Activated CD8-positive, alpha-beta memory T cell treated with anti-CD3 and anti-CD28 coated beads for 1 hour (primary cell): Measurements from ENCODE around the gene NBPF20.
"Not testable (repeated sequence)": the region's sequence is repeated elsewhere in the genome, so short reads cannot be mapped to it uniquely, and the experiment has no call there.

Source experiments
- DNase-seq, 2 donors: peaks; one replicate each; pipeline ENCODE4 v3.0.0-alpha.2; 2020; ENCODE audit warnings: low read depth in 1 of 2; ENCODE audit errors: extremely low read depth in 1 of 2

The NBPF20 gene

GRCh38 chr1:145425436-145426029, at the start of gene NBPF20:
Gene NBPF20, minus strand, starts transcription at chr1:145425603. Its CDS starts 20,331 bp downstream, at chr1:145405272.
- peak; percentile 33 to 74 for DNase-seq

- DNase-seq = not testable (repeated sequence)
Observed at GRCh38 chr1:145474837-145475368, 49.5 kb upstream of the NBPF20 start.

- DNase-seq = not testable (repeated sequence)
Observed at GRCh38 chr1:145472731-145473130, 47.3 kb upstream of the NBPF20 start.

- not testable (repeated sequence) for DNase-seq
Observed at GRCh38 chr1:145471365-145471764, 46.0 kb upstream of the NBPF20 start.

GRCh38 chr1:145465405-145466144, 40.2 kb upstream of the NBPF20 start:
- peak; percentile 26 to 39 for DNase-seq

GRCh38 chr1:145464708-145465336, 39.4 kb upstream of the NBPF20 start:
- not testable (repeated sequence) for DNase-seq

GRCh38 chr1:145464017-145464416, 38.6 kb upstream of the NBPF20 start:
- DNase-seq = not testable (repeated sequence)

GRCh38 chr1:145460684-145461083, 35.3 kb upstream of the NBPF20 start:
- DNase-seq = not testable (repeated sequence)

- DNase-seq = not testable (repeated sequence)
Observed at GRCh38 chr1:145460048-145460447, 34.6 kb upstream of the NBPF20 start.

- not testable (repeated sequence) for DNase-seq
Observed at GRCh38 chr1:145459591-145459990, 34.2 kb upstream of the NBPF20 start.

- not testable (repeated sequence) for DNase-seq
Observed at GRCh38 chr1:145459063-145459462, 33.7 kb upstream of the NBPF20 start.

- not testable (repeated sequence) for DNase-seq
Observed at GRCh38 chr1:145454824-145455177, 29.4 kb upstream of the NBPF20 start.

GRCh38 chr1:145453873-145454823, 28.7 kb upstream of the NBPF20 start:
- DNase-seq = not testable (repeated sequence)

- DNase-seq = not testable (repeated sequence)
Observed at GRCh38 chr1:145452506-145452905, 27.1 kb upstream of the NBPF20 start.

- not testable (repeated sequence) for DNase-seq
Observed at GRCh38 chr1:145451914-145452313, 26.5 kb upstream of the NBPF20 start.

- not testable (repeated sequence) for DNase-seq
Observed at GRCh38 chr1:145445219-145445618, 19.8 kb upstream of the NBPF20 start.

GRCh38 chr1:145442340-145442739, 16.9 kb upstream of the NBPF20 start:
- not testable (repeated sequence) for DNase-seq

GRCh38 chr1:145431363-145432256, 6.2 kb upstream of the NBPF20 start:
- DNase-seq = not testable (repeated sequence)

GRCh38 chr1:145430830-145431229, 5.4 kb upstream of the NBPF20 start:
- DNase-seq = not testable (repeated sequence)
